Suprapubic skin (tissue), 3 donors: ENCODE data around the gene OR6V1.

ENCODE experiments used
- CTCF ChIP-seq, 2 donors: fragments of 200-600 bp in 1 of 2; fragments of 450-650 bp in 1 of 2; sonication (generic) in 1 of 2; IDR thresholded peaks; one replicate each; pipeline ENCODE4 v1.5.1; 2016 to 2019; ENCODE audit warnings: antibody characterized with exemption in 2 of 2, mild to moderate bottlenecking in 1 of 2, moderate library complexity in 1 of 2
- EP300 ChIP-seq: sonication (generic); formaldehyde crosslinking; IDR thresholded peaks from one replicate; pipeline ENCODE4 v1.6.1; 2017; ENCODE audit warnings: antibody characterized with exemption
- POLR2A ChIP-seq, 2 donors: fragments of 450-650 bp; IDR thresholded peaks; one replicate each; pipeline ENCODE4 v1.6.1; 2017; ENCODE audit warnings: antibody characterized with exemption in 2 of 2, mild to moderate bottlenecking in 2 of 2, moderate library complexity in 2 of 2

DNA sequence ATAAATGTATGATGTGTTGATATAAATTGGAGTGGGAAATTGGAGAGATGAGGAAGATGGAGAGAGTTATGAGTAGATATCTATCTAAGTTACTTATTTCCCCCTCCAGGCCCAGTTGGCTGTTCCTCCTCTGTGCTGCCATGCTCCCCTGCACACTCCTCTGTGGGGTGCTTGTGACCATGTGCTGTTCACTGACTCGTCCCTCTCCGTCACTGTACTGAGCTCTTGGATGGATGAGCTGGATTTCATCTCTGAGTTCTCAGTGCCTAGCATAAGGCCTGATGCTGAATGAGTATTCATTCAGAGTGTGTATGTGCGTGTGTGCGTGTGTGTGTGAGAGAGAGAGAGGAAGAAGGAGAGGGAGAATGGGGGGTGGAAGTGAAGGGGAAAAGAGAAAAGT, 39.7 kb upstream of the OR6V1 start:
- TF ChIP-seq CTCF (IDR thresholded peaks at IDR 0.05) (no peak), EP300 (no peak), POLR2A (IDR thresholded peaks at IDR 0.05) (no peak)
